GM13976 (cell line): ENCODE data around the gene ABCD1.
"Not testable (repeated sequence)": the region's sequence is repeated elsewhere in the genome, so short reads cannot be mapped to it uniquely, and the experiment has no call there.

Experiments
- DNase-seq: peaks from one replicate; pipeline ENCODE4 v3.0.0; 2012; ENCODE audit warnings: low spot score
- in situ Hi-C: fragments of 300-500 bp; cut with MboI; formaldehyde crosslinking; loops from one replicate; pipeline ENCODE4 v1.12.0; 2022; ENCODE audit warnings: low sequenced_read_pairs, mixed read lengths, inconsistent platforms; ENCODE audit not compliant: unreplicated experiment
- TF ChIP-seq, protein P1 (sequence below): IDR thresholded peaks from 2 replicates; pipeline ENCODE4 v1.5.1; 2012; ENCODE audit warnings: borderline replicate concordance, mild to moderate bottlenecking; ENCODE audit not compliant: insufficient read depth; ENCODE audit errors: extremely low read depth, missing control alignments, control extremely low read depth

Gene ABCD1

DNA sequence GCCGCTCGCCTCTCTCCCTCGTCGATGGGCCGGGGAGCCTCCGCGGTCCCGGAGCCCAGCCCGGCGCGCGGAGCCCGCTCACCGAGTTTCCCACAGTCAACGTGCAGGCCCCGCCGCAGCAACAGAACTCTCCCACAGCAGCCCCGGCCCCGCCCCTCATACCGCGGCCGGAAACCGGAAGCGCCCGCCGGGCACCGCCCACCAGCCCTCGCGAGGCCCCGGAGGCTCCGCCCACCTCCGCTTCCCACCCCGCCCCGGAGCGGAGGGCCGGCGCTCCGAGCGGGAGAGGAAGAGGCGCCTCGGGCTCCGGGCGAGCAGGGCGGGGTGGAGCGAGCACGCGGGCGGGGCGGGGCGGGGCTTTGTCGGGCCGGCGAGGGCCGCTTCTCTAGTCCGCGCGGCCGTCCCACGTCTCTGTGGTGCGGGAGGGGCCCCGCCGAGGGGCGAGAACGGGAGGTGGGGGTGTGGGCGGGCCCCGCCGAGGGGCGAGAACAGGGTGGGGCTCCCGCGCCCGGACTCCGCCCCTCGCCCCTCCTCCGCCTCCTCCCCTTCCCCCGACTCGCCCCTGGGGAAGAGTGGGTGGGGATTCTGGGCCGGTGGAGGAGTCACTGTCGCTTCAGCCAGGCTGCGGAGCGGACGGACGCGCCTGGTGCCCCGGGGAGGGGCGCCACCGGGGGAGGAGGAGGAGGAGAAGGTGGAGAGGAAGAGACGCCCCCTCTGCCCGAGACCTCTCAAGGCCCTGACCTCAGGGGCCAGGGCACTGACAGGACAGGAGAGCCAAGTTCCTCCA lies at the start of gene ABCD1, which contains the start of gene BCAP31:
TSS of gene ABCD1 (plus strand) at position 605 of the 787 bp plus-strand sequence. CDS start 411 bp downstream, outside the sequence.
TSS of gene BCAP31 (minus strand) at position 136 of the 787 bp plus-strand sequence. CDS start 1,143 bp downstream, outside the sequence.
- in situ Hi-C loops: no loop called here
- peak; percentile 95 for DNase-seq
- TF ChIP-seq, protein P1, sequence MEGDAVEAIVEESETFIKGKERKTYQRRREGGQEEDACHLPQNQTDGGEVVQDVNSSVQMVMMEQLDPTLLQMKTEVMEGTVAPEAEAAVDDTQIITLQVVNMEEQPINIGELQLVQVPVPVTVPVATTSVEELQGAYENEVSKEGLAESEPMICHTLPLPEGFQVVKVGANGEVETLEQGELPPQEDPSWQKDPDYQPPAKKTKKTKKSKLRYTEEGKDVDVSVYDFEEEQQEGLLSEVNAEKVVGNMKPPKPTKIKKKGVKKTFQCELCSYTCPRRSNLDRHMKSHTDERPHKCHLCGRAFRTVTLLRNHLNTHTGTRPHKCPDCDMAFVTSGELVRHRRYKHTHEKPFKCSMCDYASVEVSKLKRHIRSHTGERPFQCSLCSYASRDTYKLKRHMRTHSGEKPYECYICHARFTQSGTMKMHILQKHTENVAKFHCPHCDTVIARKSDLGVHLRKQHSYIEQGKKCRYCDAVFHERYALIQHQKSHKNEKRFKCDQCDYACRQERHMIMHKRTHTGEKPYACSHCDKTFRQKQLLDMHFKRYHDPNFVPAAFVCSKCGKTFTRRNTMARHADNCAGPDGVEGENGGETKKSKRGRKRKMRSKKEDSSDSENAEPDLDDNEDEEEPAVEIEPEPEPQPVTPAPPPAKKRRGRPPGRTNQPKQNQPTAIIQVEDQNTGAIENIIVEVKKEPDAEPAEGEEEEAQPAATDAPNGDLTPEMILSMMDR: no peak

DNA sequence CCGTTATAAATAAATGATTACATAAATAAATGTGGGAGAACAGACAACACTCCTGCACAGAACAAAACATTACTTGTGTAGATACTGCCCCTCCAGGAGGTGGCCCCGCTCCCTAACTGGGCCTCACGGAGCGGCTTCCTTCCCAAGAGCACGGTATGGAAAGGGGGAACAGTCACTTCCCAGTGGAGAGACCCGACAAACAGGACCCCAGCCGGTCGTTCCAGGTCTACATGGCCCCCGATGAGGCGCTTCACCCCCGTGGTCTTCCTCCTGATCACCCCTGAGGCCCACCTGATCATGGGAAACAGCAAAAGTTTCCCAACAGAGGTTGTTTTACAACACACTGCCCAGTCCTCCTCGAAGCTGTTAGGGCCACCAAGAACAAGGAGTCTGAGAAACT lies 43.5 kb upstream of the ABCD1 start:
- DNase-seq: no peak
- TF ChIP-seq, protein P1: no peak
- in situ Hi-C loops: no loop called here

DNA sequence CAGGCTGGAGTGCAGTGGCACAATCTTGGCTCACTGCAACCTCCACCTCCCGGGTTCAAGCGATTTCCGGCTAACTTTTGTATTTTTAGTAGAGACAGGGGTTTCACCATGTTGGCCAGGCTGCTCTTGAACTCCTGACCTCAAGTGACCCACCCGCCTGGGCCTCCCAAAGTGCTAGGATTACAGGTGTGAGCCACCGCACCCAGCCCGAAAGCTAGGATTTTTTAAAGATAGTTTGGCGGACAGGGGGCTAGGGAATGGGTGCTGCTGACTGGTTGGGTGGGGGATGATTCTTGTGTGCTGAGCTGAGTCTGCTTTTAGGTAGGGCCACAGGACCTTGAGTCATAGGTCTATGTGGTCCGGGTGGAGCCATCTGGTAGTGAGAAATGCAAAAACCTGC lies 41.2 kb upstream of the ABCD1 start:
- DNase-seq, in situ Hi-C loops: not testable (repeated sequence)

- no peak for DNase-seq
- TF ChIP-seq, protein P1: no peak
- in situ Hi-C loops: no loop called here
These were observed 40.0 kb upstream of the ABCD1 start for GRCh38 chrX:153684467-153685155.

- in situ Hi-C loops: no loop called here
- DNase-seq: no peak
- TF ChIP-seq, protein P1: no peak
These were observed 39.5 kb upstream of the ABCD1 start for GRCh38 chrX:153685156-153685536.

DNA sequence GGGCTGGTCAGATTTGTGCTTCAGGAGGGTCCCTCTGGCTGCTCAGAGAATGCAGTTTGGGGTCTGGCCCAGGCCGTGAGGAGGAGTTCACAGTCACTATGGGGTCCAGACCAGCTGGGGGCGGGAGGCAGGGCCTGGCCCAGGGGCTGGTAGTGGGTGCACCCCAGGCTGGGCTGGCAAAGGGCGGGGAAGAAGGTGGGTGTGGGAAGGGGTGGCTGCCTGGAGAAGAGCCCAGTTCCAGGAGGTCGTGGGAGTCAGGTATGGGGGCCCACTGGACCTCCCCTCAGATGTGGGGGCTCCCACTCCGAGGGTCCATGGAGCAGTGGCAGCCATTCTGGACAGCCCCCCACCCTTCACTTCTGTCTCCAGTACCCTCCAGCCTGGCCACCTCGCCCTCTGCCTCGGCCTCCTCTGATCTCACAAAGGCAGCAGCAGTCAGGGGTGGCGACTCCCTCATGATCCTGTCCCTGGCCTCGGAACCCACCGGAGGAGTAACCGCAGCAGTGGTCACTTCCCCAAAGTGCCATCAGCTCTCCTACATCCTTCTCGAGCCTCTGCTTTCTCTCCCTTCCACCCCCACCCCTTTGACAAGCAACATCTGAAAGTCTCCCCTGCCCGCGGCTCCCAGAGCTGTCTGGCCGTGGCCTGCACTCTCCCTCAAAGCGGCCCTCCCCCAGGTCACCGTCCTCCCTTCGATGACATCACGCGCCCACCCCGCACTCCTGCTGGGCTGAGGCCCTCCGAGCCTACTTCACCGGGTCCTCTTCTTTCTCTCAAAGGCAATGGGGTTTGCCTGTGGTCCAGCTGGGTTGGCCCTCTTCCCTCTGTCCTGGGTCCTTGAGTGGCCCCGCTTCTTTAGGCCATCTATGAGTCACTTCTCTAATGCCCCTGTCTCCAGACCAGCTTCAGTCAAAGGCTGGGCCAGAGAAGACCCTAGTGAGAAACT lies 38.6 kb upstream of the ABCD1 start:
- TF ChIP-seq, protein P1: no peak
- DNase-seq: no peak
- in situ Hi-C loops: no loop called here
